OCI-LY1 (cell line): Measurements from ENCODE around the gene TMC5.

Experiments
- CTCF ChIP-seq: fragments of 200-600 bp; sonication (generic), shearing (Covaris generic); IDR thresholded peaks from 2 replicates; pipeline ENCODE4 v1.5.1; 2017; ENCODE audit warnings: mild to moderate bottlenecking, antibody characterized with exemption, low read length, moderate library complexity, mixed read lengths
- EZH2 ChIP-seq: fragments of 200-600 bp; sonication (generic), shearing (Covaris generic); IDR thresholded peaks from 2 replicates; pipeline ENCODE4 v1.8.0; 2017; ENCODE audit warnings: borderline replicate concordance, mixed run types, mild to moderate bottlenecking, antibody characterized with exemption, low read length, moderate library complexity, mixed read lengths

- TF ChIP-seq CTCF (no peak), EZH2 (no peak)
Observed at GRCh38 chr16:19481296-19481695, 63.6 kb downstream of the TMC5 start.
